ENCODE results near the gene TMED3.

- TF ChIP-seq CTCF (IDR thresholded peaks at IDR 0.05; ENCODE audit: low read length), result no peak
- TF ChIP-seq EZH2 (IDR thresholded peaks at IDR 0.05; ENCODE audit: borderline replicate concordance, low read length), result no peak
These were observed 11.6 kb upstream of the TMED3 start for GRCh38 chr15:79299126-79299840.
